Measurements from ENCODE around the gene SRPK1.
"Not testable (repeated sequence)": the region's sequence is repeated elsewhere in the genome, so short reads cannot be mapped to it uniquely, and the experiment has no call there.

The SRPK1 gene

DNA sequence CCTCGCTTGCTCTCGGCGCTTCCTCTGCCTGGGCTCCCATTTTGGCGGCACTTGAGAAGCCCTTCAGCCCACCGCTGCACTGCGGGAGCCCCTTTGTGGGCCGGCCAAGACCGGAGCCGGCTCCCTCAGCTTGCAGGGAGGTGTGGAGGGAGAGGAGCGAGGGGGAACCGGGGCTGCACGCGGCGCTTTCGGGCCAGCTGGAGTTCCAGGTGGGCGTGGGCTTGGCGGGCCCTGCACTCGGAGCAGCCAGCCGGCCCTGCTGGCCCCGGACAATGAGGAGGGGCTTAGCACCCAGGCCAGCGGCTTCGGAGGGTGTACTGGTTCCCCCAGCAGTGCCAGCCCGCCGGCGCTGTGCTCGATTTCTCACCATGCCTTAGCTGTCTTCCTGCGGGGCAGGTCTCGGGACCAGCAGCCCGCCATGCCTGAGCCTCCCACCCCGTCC, 10.2 kb upstream of the SRPK1 start:
- no peak for DNase-seq (ENCODE audit: low spot score)

GRCh38 chr6:35929601-35930000, 8.7 kb upstream of the SRPK1 start:
- no peak for DNase-seq (ENCODE audit: low spot score)

- DNase-seq (ENCODE audit: low spot score), result no peak
Observed at GRCh38 chr6:35926509-35927215, 5.8 kb upstream of the SRPK1 start.

DNA sequence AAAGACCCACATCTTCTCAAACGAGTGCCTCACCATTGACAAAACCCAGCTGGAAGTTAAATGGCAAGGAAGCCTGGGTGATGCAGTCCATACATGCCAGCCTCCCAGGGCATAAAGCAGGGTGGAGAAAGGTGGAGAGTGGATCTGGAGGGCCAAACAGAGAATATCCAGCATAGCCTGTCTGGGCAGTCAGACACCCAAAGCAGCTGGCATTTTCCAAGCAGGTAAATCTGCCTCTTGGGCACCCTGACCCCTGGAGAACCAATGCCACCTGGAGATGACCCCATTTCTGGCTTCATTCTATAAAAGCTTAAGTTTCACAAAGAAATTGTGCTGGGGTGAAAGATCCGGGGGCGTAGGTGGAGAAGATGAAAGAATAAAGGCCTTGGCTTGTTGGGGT, 5.1 kb upstream of the SRPK1 start:
- DNase-seq (ENCODE audit: low spot score), result no peak

GRCh38 chr6:35924146-35924545, 3.2 kb upstream of the SRPK1 start:
- DNase-seq (ENCODE audit: low spot score), result no peak

- DNase-seq (ENCODE audit: low spot score), result no peak
Observed at GRCh38 chr6:35922139-35922554, 1.2 kb upstream of the SRPK1 start.

- peak; percentile 46 for DNase-seq (ENCODE audit: low spot score)
Observed at GRCh38 chr6:35919827-35920751, 809 bp downstream of the SRPK1 start.

- DNase-seq (ENCODE audit: low spot score), result no peak
Observed at GRCh38 chr6:35919085-35919826, 1.6 kb downstream of the SRPK1 start.

DNA sequence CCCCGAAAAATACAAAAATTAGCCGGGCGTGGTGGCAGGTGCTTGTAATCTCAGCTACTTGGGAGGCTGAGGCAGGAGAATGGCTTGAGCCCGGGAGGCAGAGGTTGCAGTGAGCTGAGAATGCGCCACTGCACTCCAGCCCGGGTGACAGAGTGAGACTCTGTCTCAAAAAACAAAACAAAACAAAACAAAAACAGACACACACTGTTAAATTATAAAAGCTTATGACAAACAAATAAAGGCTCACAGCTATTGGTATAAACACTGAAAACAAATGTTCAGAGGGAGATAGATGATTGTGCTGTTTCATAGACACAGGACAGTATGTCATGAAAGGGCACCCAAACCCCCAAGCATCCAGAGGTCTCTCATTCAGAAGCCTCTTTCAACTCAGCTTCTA, 4.0 kb downstream of the SRPK1 start:
- DNase-seq (ENCODE audit: low spot score), result not testable (repeated sequence)

DNA sequence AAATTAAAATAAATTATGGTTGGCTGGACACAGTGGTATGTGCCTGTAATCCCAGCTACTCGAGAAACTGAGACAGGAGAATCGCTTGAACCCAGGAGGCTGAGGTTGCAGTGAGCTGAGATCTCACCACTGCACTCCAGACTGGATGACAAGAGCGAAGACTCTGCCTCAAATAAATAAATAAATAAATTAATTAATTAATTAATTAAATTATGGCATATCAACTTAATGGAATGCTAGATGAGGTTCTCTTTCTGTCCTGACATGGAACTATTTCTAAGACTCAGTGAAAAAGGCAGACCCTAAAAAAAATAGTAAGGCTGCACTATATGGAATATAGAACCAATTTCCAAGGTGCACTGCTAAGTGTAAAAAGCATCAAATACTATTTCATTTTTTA, 4.8 kb downstream of the SRPK1 start:
- DNase-seq (ENCODE audit: low spot score), result no peak

DNA sequence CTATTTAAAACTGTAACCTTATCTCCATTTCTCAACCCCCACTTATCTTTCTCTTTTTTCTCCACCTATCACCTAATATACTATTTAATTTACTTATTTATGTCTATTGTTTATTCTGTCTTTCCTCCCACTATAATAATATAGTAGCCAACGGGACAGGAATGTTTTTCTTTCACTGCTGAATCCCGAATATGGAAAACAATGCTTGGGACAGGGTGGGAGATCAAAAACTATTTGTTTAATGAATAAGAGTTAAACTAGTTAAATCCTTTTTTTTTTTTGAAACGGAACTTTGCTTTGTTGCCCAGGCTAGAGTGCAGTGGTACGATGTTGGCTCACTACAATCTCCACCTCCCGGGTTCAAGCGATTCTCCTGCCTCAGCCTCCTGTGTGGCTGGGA, 6.4 kb downstream of the SRPK1 start:
- no peak for DNase-seq (ENCODE audit: low spot score)

DNA sequence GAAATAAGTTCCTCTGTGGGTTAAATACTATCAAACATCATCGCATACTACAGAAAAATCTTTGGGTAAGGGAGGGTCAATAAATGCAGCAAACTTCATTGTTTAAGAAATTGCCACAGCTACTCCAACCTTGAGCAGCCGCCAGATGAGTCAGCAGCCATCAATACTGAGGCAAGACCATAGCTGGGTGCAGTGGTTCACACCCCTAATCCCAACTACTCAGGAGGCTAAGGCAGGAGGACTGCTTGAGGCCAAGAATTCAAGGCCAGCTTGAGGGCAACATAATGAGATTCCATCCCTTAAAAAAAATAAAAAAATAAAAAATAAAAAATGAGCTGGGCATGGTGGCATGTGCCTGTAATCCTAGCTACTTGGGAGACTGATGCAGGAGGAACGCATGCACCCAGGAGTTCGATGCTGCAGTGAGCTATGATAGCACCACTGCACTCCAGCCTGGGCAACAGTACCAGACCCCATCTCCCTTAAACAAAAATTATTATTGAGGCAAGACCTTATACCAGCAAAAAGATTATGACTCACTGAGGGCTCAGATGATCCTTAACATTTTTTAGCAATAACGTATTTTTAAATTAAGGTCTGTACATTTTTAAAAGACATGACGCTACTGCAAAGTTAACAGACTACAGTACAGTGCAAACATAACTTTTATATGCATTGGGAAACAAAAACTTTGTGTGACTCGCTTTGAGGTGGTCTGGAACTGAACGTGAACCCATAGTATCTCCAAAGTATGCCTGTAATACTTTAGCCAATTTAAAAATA, 8.8 kb downstream of the SRPK1 start:
- no peak for DNase-seq (ENCODE audit: low spot score)

DNA sequence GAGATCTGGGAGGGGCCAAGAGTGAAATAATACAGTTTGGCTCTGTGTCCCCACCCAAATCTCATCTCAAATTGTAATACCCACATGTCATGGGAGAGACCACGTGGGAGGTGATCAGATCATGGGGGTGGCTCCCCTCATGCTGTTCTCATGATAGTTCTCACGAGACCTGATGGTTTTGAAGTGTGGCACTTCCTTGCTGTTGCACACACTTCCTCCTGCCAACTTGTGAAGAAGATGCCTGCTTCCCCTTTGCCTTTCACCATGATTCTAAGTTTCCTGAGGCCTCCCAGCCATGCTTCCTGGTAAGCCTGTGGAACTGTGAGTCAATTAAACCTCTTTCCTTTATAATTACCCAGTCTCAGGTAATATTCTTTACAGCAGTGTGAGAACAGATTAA, 11.3 kb downstream of the SRPK1 start:
- not testable (repeated sequence) for DNase-seq (ENCODE audit: low spot score)

- DNase-seq (ENCODE audit: low spot score), result not testable (repeated sequence)
Observed at GRCh38 chr6:35908753-35909401, 12.0 kb downstream of the SRPK1 start.

DNA sequence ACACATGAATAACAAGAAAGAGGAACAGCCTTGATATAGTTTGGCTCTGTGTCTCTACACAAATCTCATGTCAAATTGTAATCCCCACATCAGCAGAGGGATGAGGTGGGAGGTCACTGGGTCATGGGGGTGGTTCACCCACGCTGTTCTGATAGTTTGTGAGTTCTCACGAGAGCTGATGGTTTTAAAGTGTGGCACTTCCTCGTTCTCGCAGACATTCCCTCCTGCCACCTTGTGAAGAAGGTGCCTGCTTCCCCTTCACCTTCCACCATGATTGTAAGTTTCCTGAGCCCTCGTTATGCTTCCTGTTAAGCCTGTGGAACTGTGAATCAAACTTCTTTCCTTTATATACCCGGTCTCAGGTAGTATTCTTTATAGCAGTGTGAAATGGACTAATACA, 13.1 kb downstream of the SRPK1 start:
- DNase-seq (ENCODE audit: low spot score), result no peak

GRCh38 chr6:35906499-35906846, 14.4 kb downstream of the SRPK1 start:
- DNase-seq (ENCODE audit: low spot score), result no peak

GRCh38 chr6:35905841-35906498, 14.9 kb downstream of the SRPK1 start:
- DNase-seq (ENCODE audit: low spot score), result no peak

DNA sequence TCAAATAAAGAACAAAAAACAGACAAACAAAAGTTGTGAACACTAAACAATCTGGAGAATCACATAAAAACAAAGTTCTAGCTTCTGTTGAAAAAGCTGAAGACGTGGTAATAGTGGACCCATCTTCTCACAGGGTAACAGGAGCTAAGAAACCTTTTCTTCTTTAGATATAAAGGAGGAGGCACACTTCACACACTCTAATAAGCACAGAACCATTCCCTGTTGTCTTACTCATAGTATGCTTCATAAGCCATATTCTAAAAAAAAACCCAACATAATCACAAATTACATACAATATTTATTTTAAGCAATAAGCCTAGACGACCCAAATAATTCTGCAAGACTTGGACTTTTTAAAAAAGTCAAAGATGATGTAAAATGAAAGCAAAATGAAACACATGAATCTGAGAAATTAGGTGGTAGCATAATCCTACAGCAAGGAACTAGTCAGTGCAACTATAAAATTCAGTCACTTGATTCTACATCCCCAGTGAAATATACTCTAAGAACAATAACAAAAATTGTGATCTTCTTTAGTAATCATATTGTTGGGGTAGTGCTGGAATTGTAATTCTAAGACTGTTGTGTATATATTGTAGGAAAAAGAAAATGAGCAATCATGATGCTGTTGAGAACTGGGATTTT, 15.6 kb downstream of the SRPK1 start:
- no peak for DNase-seq (ENCODE audit: low spot score)

GRCh38 chr6:35903679-35904078, 17.2 kb downstream of the SRPK1 start:
- no peak for DNase-seq (ENCODE audit: low spot score)

GRCh38 chr6:35900448-35900847, 20.4 kb downstream of the SRPK1 start:
- DNase-seq (ENCODE audit: low spot score), result no peak
